Lung (tissue), 12 donors: ENCODE results near the gene GAS6. TPM values are rescaled to one million over a fixed set of nuclear protein-coding genes. Genes with fewer than 3 reads are reported as not detected.

Experiments used
- ATAC-seq: fragments of 200-7000 bp; cut with Tn5 transposase; one replicate; pipeline ENCODE4 v1.9.1; 2020; ENCODE audit warnings: moderate number of reproducible peaks; ENCODE audit not compliant: insufficient read depth, low FRiP score
- DNase-seq, 3 donors: peaks; one replicate each; pipeline ENCODE4 v3.0.0-alpha.2; 2013 to 2017
- H3K27ac ChIP-seq, 2 donors: one replicate each; pipeline ENCODE4 v1.5.1; 2013; ENCODE audit warnings: mild to moderate bottlenecking in 2 of 2, moderate library complexity in 2 of 2, control low read depth in 1 of 2, inconsistent platforms in 1 of 2, low read depth in 1 of 2, low read length in 1 of 2
- H3K27me3 ChIP-seq, 3 donors: one replicate each; pipeline ENCODE4 v1.5.1; 2013; ENCODE audit warnings: low read length in 2 of 3; ENCODE audit not compliant: control insufficient read depth in 3 of 3, insufficient read depth in 3 of 3
- H3K36me3 ChIP-seq, 4 donors: one replicate each; pipeline ENCODE4 v1.5.1; 2013; ENCODE audit warnings: low read length in 4 of 4, mild to moderate bottlenecking in 1 of 4, moderate library complexity in 1 of 4; ENCODE audit not compliant: control insufficient read depth in 4 of 4, insufficient read depth in 4 of 4
- H3K4me1 ChIP-seq, 5 donors: one replicate each; pipeline ENCODE4 v1.5.1; 2013; ENCODE audit warnings: low read length in 5 of 5, mild to moderate bottlenecking in 2 of 5, moderate library complexity in 1 of 5; ENCODE audit not compliant: control insufficient read depth in 5 of 5, insufficient read depth in 5 of 5
- H3K4me3 ChIP-seq: one replicate; pipeline ENCODE4 v1.5.1; 2013; ENCODE audit warnings: mild to moderate bottlenecking, control low read depth, moderate library complexity
- H3K9ac ChIP-seq, 2 donors: one replicate each; pipeline ENCODE4 v1.5.1; 2013; ENCODE audit warnings: low read length in 2 of 2, control low read depth in 1 of 2; ENCODE audit not compliant: insufficient read depth in 1 of 2
- H3K9me3 ChIP-seq, 4 donors: one replicate each; pipeline ENCODE4 v1.5.1; 2013; ENCODE audit warnings: low read length in 3 of 4, mild to moderate bottlenecking in 1 of 4, moderate library complexity in 1 of 4; ENCODE audit not compliant: control insufficient read depth in 4 of 4, insufficient read depth in 3 of 4
- CTCF ChIP-seq: IDR thresholded peaks from 2 replicates; pipeline ENCODE4 v1.5.1; 2012; ENCODE audit warnings: mild to moderate bottlenecking; ENCODE audit errors: control extremely low read depth, extremely low read depth
- WGBS, 2 donors: extraction: QIAGEN DNeasy Blood & Tissue Kit; methylation state at CpG; one replicate each; pipeline ENCODE4 v1.1.7; 2013; 5-methylcytosine and 5-hydroxymethylcytosine counted together
- polyA plus RNA-seq, 2 donors: library from polyadenylated mRNA; stranded (reverse); fragments of 200-250 nt; gene quantifications; one replicate each; pipeline ENCODE4 v1.2.1, GENCODE V29; 2013
- total RNA-seq, 2 donors: library from RNA; depleted of rRNA in 1 of 2; stranded (reverse); fragments of >200 nt in 1 of 2; gene quantifications; one replicate each; pipeline ENCODE4 v1.2.1, GENCODE V29; 2014 to 2021
- donor health status: control.
- donor health status: control.
- donor health status: Bipolar disorder and iron deficiency.
- donor health status: healthy.
- donor health status: DM: yes; HTN: yes; CAD: no.

The GAS6 gene
- total and polyA plus RNA-seq, 4 donors = 61.8 to 107 (median 76.1) TPM

- ATAC-seq (no peak), DNase-seq (no peak)
- no peaks in the 10 kb centered on the region for H3K9me3 ChIP-seq
- peaks cover 0 to 3% (median 0%) of the 10 kb centered on the region in 5 donors for H3K4me1 ChIP-seq
- no peak overlapping the region for H3K9ac ChIP-seq
- TF ChIP-seq CTCF = no peak
- WGBS, 2 donors = 83 to 89% methylated on average over 7 of the region's 7 CpGs
- no peak overlapping the region for H3K27ac ChIP-seq
- H3K27me3 ChIP-seq = no peaks in the 10 kb centered on the region
- no peaks in the 10 kb centered on the region for H3K36me3 ChIP-seq
- no peak overlapping the region for H3K4me3 ChIP-seq
These were observed 37.4 kb upstream of the GAS6 start for GRCh38 chr13:113901231-113901630.

GRCh38 chr13:113900646-113901045, 36.8 kb upstream of the GAS6 start:
- Histone ChIP-seq H3K4me3 (no peak overlapping the region), H3K4me1 (peaks cover 0 to 3% (median 0%) of the 10 kb centered on the region in 5 donors), H3K9me3 (no peaks in the 10 kb centered on the region), H3K9ac (no peak overlapping the region), H3K36me3 (no peaks in the 10 kb centered on the region), H3K27me3 (no peaks in the 10 kb centered on the region), H3K27ac (no peak overlapping the region)
- no peak for TF ChIP-seq CTCF
- DNase-seq (no peak), ATAC-seq (no peak)
- WGBS, 2 donors = 88 to 96% methylated on average over 10 of the region's 10 CpGs

DNA sequence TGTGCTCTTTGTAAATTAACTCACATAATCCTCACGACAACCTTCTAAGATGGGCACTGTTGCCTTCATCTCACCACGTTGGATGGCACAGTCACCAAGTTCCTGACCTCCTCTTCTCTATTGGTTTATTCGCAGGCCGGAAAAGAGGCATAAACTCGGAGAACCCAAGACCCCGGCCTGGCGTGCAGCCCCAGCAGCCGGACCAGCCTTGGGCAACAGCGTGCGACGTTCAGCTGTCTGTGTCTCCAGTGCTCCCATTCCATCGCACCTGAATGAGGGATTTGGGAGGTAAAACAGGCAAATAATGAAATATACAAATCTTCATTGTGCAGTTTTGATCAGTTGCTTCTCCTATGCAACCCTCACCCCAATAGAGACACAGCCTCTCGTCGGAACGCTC, 34.5 kb upstream of the GAS6 start:
- H3K36me3 ChIP-seq = no peaks in the 10 kb centered on the region
- peaks cover 0 to 3% (median 0%) of the 10 kb centered on the region in 5 donors for H3K4me1 ChIP-seq
- ATAC-seq (no peak), DNase-seq (no peak)
- no peak for TF ChIP-seq CTCF
- H3K9ac ChIP-seq = no peak overlapping the region
- WGBS, 2 donors = 93 to 96% methylated on average over 15 of the region's 15 CpGs
- H3K9me3 ChIP-seq = no peaks in the 10 kb centered on the region
- H3K27ac ChIP-seq = no peak overlapping the region
- no peaks in the 10 kb centered on the region for H3K27me3 ChIP-seq
- no peak overlapping the region for H3K4me3 ChIP-seq

DNA sequence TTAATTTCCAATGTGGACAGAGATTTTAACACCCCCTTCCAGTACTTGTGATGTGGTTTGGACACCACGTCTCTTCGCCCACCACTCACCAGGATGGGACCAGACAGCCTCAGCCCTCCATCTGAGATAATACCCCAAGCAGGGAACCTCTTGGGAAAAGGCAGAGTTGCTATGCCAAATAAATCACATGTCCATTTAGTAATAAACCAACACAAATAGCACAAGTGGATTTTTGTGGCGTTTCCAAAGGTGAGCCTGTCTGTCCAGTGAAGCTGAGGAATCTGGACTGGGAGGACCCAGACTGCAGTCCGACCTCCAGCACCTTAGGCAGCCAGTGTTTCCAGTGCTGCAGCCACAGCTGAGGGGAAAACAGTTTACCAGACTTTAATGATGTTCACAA, 34.1 kb upstream of the GAS6 start:
- Histone ChIP-seq H3K36me3 (no peaks in the 10 kb centered on the region), H3K27me3 (no peaks in the 10 kb centered on the region), H3K9me3 (no peaks in the 10 kb centered on the region), H3K27ac (no peak overlapping the region), H3K4me1 (peaks cover 0 to 3% (median 0%) of the 10 kb centered on the region in 5 donors), H3K9ac (no peak overlapping the region), H3K4me3 (no peak overlapping the region)
- DNase-seq = no peak
- WGBS, 2 donors = 77 to 92% methylated on average over 4 of the region's 4 CpGs
- ATAC-seq = no peak
- no peak for TF ChIP-seq CTCF
